Thyroid gland (tissue), 4 donors: ENCODE data around the gene SFXN5. TPM values are rescaled to one million over a fixed set of nuclear protein-coding genes. Genes with fewer than 3 reads are reported as not detected.

ENCODE experiments used
- DNase-seq, 2 donors: peaks; one replicate each; pipeline ENCODE4 v3.0.0-alpha.2; 2019
- H3K27ac ChIP-seq, 3 donors: fragments of 200-600 bp; sonication (generic); 1 replicate in 2 of 3; 2 replicates in 1 of 3; pipeline ENCODE4 v1.5.1; 2016 to 2019; ENCODE audit warnings: mild to moderate bottlenecking in 1 of 3, moderate library complexity in 1 of 3
- H3K27me3 ChIP-seq: fragments of 200-600 bp; sonication (generic); one replicate; pipeline ENCODE4 v1.5.1; 2019
- H3K36me3 ChIP-seq, 2 donors: fragments of 200-600 bp; sonication (generic); one replicate each; pipeline ENCODE4 v1.5.1; 2016 to 2019
- H3K4me1 ChIP-seq, 2 donors: fragments of 200-600 bp; sonication (generic); one replicate each; pipeline ENCODE4 v1.5.1; 2017 to 2019
- H3K4me3 ChIP-seq, 3 donors: fragments of 200-600 bp; sonication (generic); replicated peaks in 1 of 3; 1 replicate in 2 of 3; 2 replicates in 1 of 3; pipeline ENCODE4 v1.5.1; 2016; ENCODE audit warnings: mild to moderate bottlenecking in 1 of 3
- H3K9me3 ChIP-seq: fragments of 200-600 bp; sonication (generic); one replicate; pipeline ENCODE4 v1.5.1; 2017
- CTCF ChIP-seq, 6 experiments: fragments of 200-600 bp in 3 of 6; fragments of 450-650 bp in 3 of 6; sonication (generic) in 3 of 6; IDR thresholded peaks; one replicate each; pipeline ENCODE4 v1.5.1; 2016 to 2019; ENCODE audit warnings: antibody characterized with exemption in 6 of 6, mild to moderate bottlenecking in 2 of 6, inconsistent platforms in 1 of 6, moderate library complexity in 1 of 6
- POLR2A ChIP-seq, 2 donors: fragments of 450-650 bp; IDR thresholded peaks; one replicate each; pipeline ENCODE4 v1.6.1; 2017; ENCODE audit warnings: antibody characterized with exemption in 2 of 2, mild to moderate bottlenecking in 2 of 2, moderate library complexity in 1 of 2
- WGBS, 2 donors: methylation state at CpG; one replicate each; pipeline ENCODE4 v1.1.5; 2017; 5-methylcytosine and 5-hydroxymethylcytosine counted together
- intact Hi-C: fragments of 100-400 bp; cut with DNase I; formaldehyde crosslinking; loops from one replicate; pipeline ENCODE4 v1.15.1; 2023
- total RNA-seq, 4 donors: library from RNA; depleted of rRNA; stranded (reverse); fragments of >200 nt; gene quantifications; one replicate each; pipeline ENCODE4 v1.2.3, GENCODE V29; 2016

Gene SFXN5
- total RNA-seq, 4 donors from 2014 or later, result 10.3 to 17.2 (median 16.5) TPM

GRCh38 chr2:72914589-72915319, 156.8 kb downstream of the SFXN5 start:
- intact Hi-C loops, result no loop called here
- peaks cover 52% of the 10 kb centered on the region for H3K27me3 ChIP-seq
- H3K36me3 ChIP-seq, result no peaks in the 10 kb centered on the region
- 7 to 9% methylated on average over 17 of the region's 17 CpGs for WGBS, 2 donors
- no peak overlapping the region for H3K4me3 ChIP-seq
- no peak for DNase-seq
- no peak for TF ChIP-seq POLR2A (IDR thresholded peaks at IDR 0.05)
- no peak for TF ChIP-seq CTCF (IDR thresholded peaks at IDR 0.05)
- H3K4me1 ChIP-seq, result peaks cover 31 to 40% of the 10 kb centered on the region in 2 donors
- H3K9me3 ChIP-seq, result no peaks in the 10 kb centered on the region
- no peak overlapping the region for H3K27ac ChIP-seq

- no peak for DNase-seq
- peaks cover 30 to 39% of the 10 kb centered on the region in 2 donors for H3K4me1 ChIP-seq
- peaks cover 47% of the 10 kb centered on the region for H3K27me3 ChIP-seq
- no peaks in the 10 kb centered on the region for H3K9me3 ChIP-seq
- no peaks in the 10 kb centered on the region for H3K36me3 ChIP-seq
- 5 to 11% methylated on average over 7 of the region's 7 CpGs for WGBS, 2 donors
- H3K27ac ChIP-seq, result no peak overlapping the region
- no peak overlapping the region for H3K4me3 ChIP-seq
- TF ChIP-seq CTCF (IDR thresholded peaks at IDR 0.05) (no peak), POLR2A (IDR thresholded peaks at IDR 0.05) (no peak)
- intact Hi-C loops, result no loop called here
Measured at GRCh38 chr2:72914206-72914559, 157.3 kb downstream of the SFXN5 start.

- DNase-seq, result no peak
- Histone ChIP-seq H3K9me3 (no peaks in the 10 kb centered on the region), H3K27ac (no peak overlapping the region), H3K4me3 (no peak overlapping the region), H3K27me3 (peaks cover 46% of the 10 kb centered on the region), H3K36me3 (no peaks in the 10 kb centered on the region), H3K4me1 (peaks cover 28 to 35% of the 10 kb centered on the region in 2 donors)
- no peak for TF ChIP-seq POLR2A (IDR thresholded peaks at IDR 0.05)
- TF ChIP-seq CTCF (IDR thresholded peaks at IDR 0.05), result no peak
- intact Hi-C loops, result no loop called here
- WGBS, 2 donors, result 19 to 21% methylated on average over 7 of the region's 7 CpGs
Measured at GRCh38 chr2:72913486-72914205, 157.9 kb downstream of the SFXN5 start.

GRCh38 chr2:72911256-72911655, 160.3 kb downstream of the SFXN5 start:
- DNase-seq, result no peak
- WGBS, 2 donors, result 53 to 64% methylated on average over 1 of the region's 1 CpG

More at GRCh38 chr2:72911256-72911655, 160.3 kb downstream of the SFXN5 start:
- no peak for TF ChIP-seq CTCF (IDR thresholded peaks at IDR 0.05)
- no peak for TF ChIP-seq POLR2A (IDR thresholded peaks at IDR 0.05)
- no peaks in the 10 kb centered on the region for H3K9me3 ChIP-seq
- H3K27ac ChIP-seq, result no peak overlapping the region
- H3K4me3 ChIP-seq, result no peak overlapping the region
- H3K36me3 ChIP-seq, result no peaks in the 10 kb centered on the region
- peaks cover 54% of the 10 kb centered on the region for H3K27me3 ChIP-seq
- H3K4me1 ChIP-seq, result peaks cover 11% of the 10 kb centered on the region in 2 donors
- intact Hi-C loops, result no loop called here
